Activated gamma-delta T cell (primary cell): ENCODE results near the gene ADA.

Experiments
- DNase-seq: peaks from one replicate; lab custom pipeline; 2025; lab: John Stamatoyannopoulos, UW

The ADA gene

GRCh38 chr20:44644667-44645131 lies 6.8 kb downstream of the ADA start:
- DNase-seq: peak; percentile 17

GRCh38 chr20:44644230-44644617 lies 7.3 kb downstream of the ADA start:
- DNase-seq: no peak

GRCh38 chr20:44643596-44644229 lies 7.8 kb downstream of the ADA start:
- DNase-seq: peak; percentile 37

GRCh38 chr20:44643154-44643519 lies 8.4 kb downstream of the ADA start:
- DNase-seq: no peak

DNA sequence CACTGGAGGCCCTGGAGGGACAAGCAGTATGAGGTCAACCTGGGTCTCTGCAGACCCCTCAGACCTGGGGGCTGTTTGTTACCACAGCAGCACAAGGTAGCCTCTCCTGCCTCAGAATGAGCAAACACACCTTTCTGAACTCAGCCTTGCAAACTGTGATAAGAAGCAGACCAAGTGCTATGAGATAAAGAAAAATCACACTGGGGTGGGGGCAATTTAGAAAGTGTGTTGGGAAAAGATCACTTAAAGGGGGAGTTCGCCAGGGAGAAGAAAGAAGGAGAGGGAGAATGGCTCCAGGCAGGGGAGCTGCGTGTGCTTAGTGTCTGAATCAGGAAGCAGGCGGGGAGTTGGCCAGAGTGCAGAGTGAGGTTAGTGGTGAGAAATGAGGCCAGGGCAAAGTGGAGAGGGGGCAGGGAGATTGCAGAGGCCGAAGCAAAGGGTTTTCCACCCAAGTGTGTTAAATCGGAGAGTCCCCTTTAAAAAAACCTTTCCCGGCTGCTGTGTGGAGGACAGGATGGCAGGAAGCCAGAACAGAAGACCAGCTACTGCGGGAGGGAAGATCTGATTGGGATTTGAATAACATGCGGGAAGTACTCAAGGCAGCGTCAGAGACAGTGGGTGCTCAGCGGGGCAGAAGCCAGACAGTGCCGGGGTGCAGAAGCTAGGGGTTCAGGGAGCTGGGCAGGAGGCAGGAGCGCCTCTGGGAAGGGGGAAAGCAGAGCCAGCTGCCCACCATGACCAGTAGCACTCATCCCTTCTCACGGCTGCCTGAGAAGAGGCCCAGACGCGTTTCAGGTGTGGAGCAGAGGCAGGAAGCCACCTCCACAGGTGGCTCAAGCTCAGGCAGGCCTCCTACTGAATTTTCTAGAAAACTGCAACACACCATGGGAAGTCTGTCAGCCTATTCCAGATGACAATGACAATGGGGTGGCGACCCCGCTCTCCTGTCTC lies 9.0 kb downstream of the ADA start:
- DNase-seq: no peak

DNA sequence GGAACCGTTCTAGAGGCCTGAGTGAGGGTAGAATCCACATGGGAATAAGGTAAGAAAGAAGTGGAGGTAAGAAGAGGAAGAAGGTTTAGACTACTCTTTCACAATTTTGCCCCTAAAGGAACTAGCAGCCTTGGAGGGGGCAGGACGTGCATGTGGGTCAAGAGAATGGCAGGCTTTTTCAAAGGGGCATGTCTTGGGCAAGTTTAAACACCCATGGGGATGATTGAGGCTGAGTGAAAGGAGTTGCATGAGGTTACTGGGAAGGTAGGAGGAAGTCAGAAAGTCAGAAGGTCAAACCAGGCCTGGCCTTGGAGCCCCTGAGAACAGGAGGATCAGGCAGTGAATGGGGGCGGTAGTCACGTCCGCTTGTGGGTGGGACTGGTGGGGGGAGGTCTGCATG lies 10.2 kb downstream of the ADA start:
- DNase-seq: no peak

GRCh38 chr20:44640522-44640921 lies 11.0 kb downstream of the ADA start:
- no peak for DNase-seq

DNA sequence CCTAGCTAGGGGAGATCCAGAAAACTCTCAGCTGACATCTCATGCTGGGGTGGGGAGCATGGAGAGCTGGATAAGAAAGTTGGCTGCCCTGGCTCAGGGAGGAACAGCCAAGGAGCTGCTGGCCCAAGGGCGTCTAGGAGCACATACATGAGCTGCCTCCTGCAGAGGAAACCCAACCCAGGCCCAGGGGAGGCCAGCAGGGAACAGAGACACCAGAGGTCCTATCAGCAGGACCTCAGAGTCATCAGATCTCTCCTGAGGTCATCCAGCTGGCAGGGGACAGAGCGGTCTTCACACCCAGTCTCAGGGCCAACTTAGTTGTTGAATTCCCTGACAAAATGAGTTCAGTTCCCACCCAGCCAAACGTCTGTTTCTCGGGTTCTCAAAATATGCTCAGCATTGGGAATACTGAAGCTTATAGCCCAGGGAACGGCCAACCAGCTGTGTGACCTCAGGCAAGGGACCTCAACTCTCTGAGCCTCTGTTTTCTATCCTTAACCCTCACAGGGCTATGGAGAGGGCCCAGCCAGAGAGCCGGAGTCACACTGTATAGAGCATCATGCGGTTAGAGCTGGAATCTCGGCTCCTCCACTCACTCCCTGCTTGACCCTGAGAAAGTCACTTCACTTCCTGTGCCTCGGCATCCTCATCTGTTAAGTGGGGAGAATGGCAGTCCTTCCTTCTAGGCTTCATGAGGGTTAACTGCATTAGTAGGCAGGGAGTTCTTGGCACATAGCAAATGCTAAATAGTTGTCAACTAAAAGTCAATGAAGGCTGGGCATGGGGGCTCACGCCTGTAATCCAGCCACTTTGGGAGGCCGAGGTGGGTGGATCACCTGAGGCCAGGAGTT lies 13.8 kb downstream of the ADA start:
- no peak for DNase-seq

GRCh38 chr20:44637042-44637441 lies 14.5 kb downstream of the ADA start:
- DNase-seq: no peak

GRCh38 chr20:44635877-44636276 lies 15.6 kb downstream of the ADA start:
- DNase-seq: no peak

DNA sequence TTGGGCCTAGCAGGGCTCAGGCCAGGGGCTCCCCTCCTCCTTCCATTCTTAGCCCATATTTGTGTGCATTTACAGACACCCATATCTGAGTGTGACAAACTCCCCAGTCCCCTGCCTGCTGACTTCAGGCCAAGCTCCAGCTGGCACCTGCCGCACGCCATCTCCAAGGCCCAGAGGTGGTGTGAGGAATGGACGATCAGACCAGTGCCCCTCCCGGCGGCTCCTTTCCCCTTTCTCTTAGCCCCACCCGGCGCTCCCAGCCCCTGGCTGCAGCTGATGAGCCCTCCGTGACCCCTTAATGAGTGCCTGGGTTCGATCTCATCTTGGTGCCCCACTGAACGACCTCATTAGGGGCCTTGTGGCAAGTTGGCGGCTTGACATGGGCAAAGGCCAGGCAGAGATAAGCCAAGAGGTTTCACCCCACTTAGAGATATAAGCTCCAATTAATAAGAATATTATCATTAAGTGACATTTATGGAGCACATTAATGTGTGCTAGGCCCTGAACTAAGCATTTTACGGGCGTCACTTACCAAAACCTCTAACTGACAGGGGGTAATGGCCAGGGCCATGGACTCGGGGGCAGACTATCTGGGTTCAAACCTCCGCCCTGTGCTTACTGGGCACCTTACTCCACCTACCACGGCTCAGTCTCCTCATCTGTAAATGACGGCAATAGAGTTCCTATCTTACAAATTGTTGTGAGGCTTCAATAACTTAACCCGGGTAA lies 17.5 kb downstream of the ADA start:
- DNase-seq: no peak

GRCh38 chr20:44633187-44633810 lies 18.2 kb downstream of the ADA start:
- no peak for DNase-seq

GRCh38 chr20:44632103-44632752 lies 19.3 kb downstream of the ADA start:
- DNase-seq: no peak

GRCh38 chr20:44630297-44630696 lies 21.2 kb downstream of the ADA start:
- DNase-seq: no peak

- DNase-seq: no peak
These were observed 22.0 kb downstream of the ADA start for GRCh38 chr20:44629542-44629941.

DNA sequence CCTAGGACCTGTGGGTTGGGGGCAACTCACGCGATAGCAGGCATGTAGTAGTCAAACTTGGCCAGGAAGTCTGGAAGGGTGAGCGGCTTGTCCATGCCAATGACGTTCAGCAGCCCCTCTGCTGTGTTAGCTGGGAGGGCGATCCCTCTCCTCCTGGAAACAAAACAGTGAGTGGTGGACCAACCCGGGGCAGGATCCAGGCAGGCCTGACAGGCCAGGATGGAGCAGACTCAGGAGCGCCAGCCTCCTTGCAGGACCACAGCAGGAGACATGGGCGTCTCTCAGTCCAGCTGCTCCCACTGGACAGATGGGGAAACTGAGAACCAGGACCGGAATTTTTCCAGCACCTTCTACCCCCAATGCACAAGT lies 22.5 kb downstream of the ADA start:
- no peak for DNase-seq

- no peak for DNase-seq
These were observed 24.0 kb downstream of the ADA start for GRCh38 chr20:44627364-44628010.

DNA sequence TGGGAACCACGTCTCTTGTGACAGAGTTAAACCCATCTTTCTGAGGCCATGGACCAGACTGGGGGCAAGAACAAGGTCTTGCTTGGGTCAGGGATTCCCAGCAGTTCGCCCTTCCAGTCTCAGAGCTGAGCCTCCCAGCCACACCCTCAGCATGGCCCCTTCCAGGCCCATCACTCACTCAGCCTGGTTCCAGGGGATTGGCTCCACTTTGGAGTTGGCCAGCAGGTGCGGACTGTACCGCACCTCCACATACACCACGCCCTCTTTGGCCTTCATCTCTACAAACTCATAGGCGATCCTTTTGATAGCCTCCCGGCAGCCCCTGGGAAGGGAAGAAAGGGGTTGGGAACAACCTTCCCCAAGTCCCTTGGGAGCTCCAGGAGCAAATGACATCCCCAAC lies 25.2 kb downstream of the ADA start:
- no peak for DNase-seq

GRCh38 chr20:44625361-44625760 lies 26.1 kb downstream of the ADA start:
- no peak for DNase-seq

DNA sequence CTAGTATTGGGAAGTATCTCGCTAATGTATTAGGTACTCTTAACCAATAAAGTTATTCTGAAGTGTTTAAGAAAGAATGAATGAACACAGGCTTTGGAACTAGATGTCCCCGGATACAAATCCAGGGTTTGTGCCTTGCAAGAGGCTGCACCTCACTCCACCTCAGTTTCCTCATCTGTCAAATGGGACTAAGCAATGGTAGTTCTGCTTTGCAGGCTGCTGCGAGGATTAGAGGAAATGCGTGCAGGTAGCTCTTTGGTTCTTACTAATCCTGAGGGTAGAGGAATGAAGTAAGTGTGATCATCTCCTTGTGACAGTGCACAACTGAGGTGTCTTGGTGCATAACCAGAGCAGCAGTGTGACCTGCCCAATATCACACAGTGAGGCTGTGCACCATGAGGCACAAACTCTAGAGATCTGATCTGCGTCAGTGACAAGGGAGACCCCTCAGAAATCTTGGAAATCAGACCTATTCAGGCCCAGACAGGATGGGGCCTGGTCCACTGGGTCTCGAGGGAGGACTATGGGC lies 26.7 kb downstream of the ADA start:
- DNase-seq: no peak
